CD14-positive monocyte (primary cell): ENCODE results near the gene FXYD5. TPM values are rescaled to one million over a fixed set of nuclear protein-coding genes. Genes with fewer than 3 reads are reported as not detected.

Source experiments
- DNase-seq, 3 donors: peaks; one replicate each; pipeline ENCODE4 v3.0.0-alpha.2; 2011 to 2022
- H2AFZ ChIP-seq: 2 replicates; pipeline ENCODE4 v1.6.0; 2012; ENCODE audit warnings: mild to moderate bottlenecking, low read depth, low read length, inconsistent platforms; ENCODE audit not compliant: insufficient read depth, poor library complexity, severe bottlenecking
- H3K27ac ChIP-seq, 2 donors: 1 replicate in 1 of 2; 2 replicates in 1 of 2; pipeline ENCODE4 v1.5.1; 2012 to 2013; ENCODE audit warnings: low read length in 2 of 2, control low read depth in 1 of 2, inconsistent platforms in 1 of 2, low read depth in 1 of 2, mild to moderate bottlenecking in 1 of 2
- H3K27me3 ChIP-seq, 2 donors: one replicate each; pipeline versions ENCODE4 v1.6.0 to v1.6.1; 2011 to 2013; ENCODE audit warnings: low read length in 2 of 2; ENCODE audit not compliant: control insufficient read depth in 2 of 2, insufficient read depth in 2 of 2
- H3K36me3 ChIP-seq, 2 donors: replicated peaks in 1 of 2; 1 replicate in 1 of 2; 2 replicates in 1 of 2; pipeline versions ENCODE4 v1.5.1 to v1.6.1; 2012 to 2013; ENCODE audit warnings: low read length in 2 of 2, control low read depth in 1 of 2, inconsistent platforms in 1 of 2, mild to moderate bottlenecking in 1 of 2; ENCODE audit not compliant: insufficient read depth in 2 of 2, control insufficient read depth in 1 of 2
- H3K4me1 ChIP-seq, 2 donors: 1 replicate in 1 of 2; 2 replicates in 1 of 2; pipeline versions ENCODE4 v1.5.1 to v1.6.1; 2012 to 2013; ENCODE audit warnings: low read length in 2 of 2, control low read depth in 1 of 2, inconsistent platforms in 1 of 2, mild to moderate bottlenecking in 1 of 2, moderate library complexity in 1 of 2; ENCODE audit not compliant: insufficient read depth in 2 of 2, control insufficient read depth in 1 of 2
- H3K4me2 ChIP-seq: replicated peaks from 2 replicates; pipeline ENCODE3; 2012; ENCODE audit warnings: low read length, moderate library complexity, mild to moderate bottlenecking; ENCODE audit not compliant: poor library complexity, severe bottlenecking; ENCODE audit errors: extremely low read depth
- H3K4me3 ChIP-seq, 3 experiments: fragments of 200-600 bp in 1 of 3; sonication (generic) in 1 of 3; replicated peaks in 1 of 3; 1 replicate in 2 of 3; 2 replicates in 1 of 3; pipeline ENCODE4 v1.5.1; 2011 to 2013; ENCODE audit warnings: low read length in 3 of 3, mild to moderate bottlenecking in 3 of 3, control low read depth in 2 of 3, low read depth in 2 of 3, inconsistent platforms in 1 of 3, moderate library complexity in 1 of 3
- H3K79me2 ChIP-seq: 2 replicates; pipeline ENCODE4 v1.6.0; 2012; ENCODE audit warnings: mild to moderate bottlenecking, control low read depth, inconsistent platforms, low read length, moderate library complexity; ENCODE audit not compliant: insufficient read depth
- H3K9ac ChIP-seq: 2 replicates; pipeline ENCODE4 v1.6.0; 2017; ENCODE audit warnings: low read length, mild to moderate bottlenecking; ENCODE audit not compliant: insufficient read depth, poor library complexity, severe bottlenecking
- H3K9me3 ChIP-seq, 2 donors: replicated peaks in 1 of 2; 1 replicate in 1 of 2; 2 replicates in 1 of 2; pipeline versions ENCODE4 v1.5.1 to v1.6.1; 2012 to 2013; ENCODE audit warnings: low read length in 2 of 2, control low read depth in 1 of 2; ENCODE audit not compliant: control insufficient read depth in 1 of 2, insufficient read depth in 1 of 2
- H4K20me1 ChIP-seq: 2 replicates; pipeline ENCODE4 v1.6.0; 2012; ENCODE audit warnings: mild to moderate bottlenecking, low read length, control low read depth, moderate library complexity; ENCODE audit not compliant: insufficient read depth
- H3K27ac Mint-ChIP-seq, 7 donors: one replicate each; pipeline ENCODE4 v1.8.0; 2020; ENCODE audit warnings: mild to moderate bottlenecking in 7 of 7, mixed read lengths in 7 of 7, moderate library complexity in 6 of 7, inconsistent platforms in 2 of 7
- H3K27me3 Mint-ChIP-seq, 3 donors: one replicate each; pipeline ENCODE4 v1.8.0; 2021 to 2022; ENCODE audit warnings: low read depth in 3 of 3, mild to moderate bottlenecking in 3 of 3, mixed read lengths in 3 of 3, moderate library complexity in 3 of 3, inconsistent platforms in 1 of 3
- H3K36me3 Mint-ChIP-seq, 2 donors: one replicate each; pipeline ENCODE4 v1.8.0; 2020; ENCODE audit warnings: mixed read lengths in 2 of 2, inconsistent platforms in 1 of 2, mild to moderate bottlenecking in 1 of 2
- H3K4me1 Mint-ChIP-seq: one replicate; pipeline ENCODE4 v1.8.0; 2020; ENCODE audit warnings: mild to moderate bottlenecking, mixed read lengths
- H3K4me3 Mint-ChIP-seq, 2 donors: one replicate each; pipeline ENCODE4 v1.8.0; 2020; ENCODE audit warnings: mild to moderate bottlenecking in 2 of 2, mixed read lengths in 2 of 2, moderate library complexity in 1 of 2
- H3K9me3 Mint-ChIP-seq, 7 donors: one replicate each; pipeline ENCODE4 v1.8.0; 2020 to 2022; ENCODE audit warnings: mixed read lengths in 7 of 7, mild to moderate bottlenecking in 6 of 7, moderate library complexity in 6 of 7, inconsistent platforms in 2 of 7
- WGBS: methylation state at CpG from one replicate; pipeline ENCODE4 v1.1.5; 2013; ENCODE audit warnings: missing lambda C conversion rate; ENCODE audit not compliant: insufficient coverage; 5-methylcytosine and 5-hydroxymethylcytosine counted together
- intact Hi-C, 2 donors: fragments of 100-400 bp; cut with micrococcal nuclease; formaldehyde crosslinking; loops; one replicate each; pipeline versions ENCODE4 v1.15.0 to v1.15.1; 2023
- polyA plus RNA-seq, 3 donors: library from polyadenylated mRNA; depleted of rRNA in 1 of 3; unstranded in 2 of 3; stranded (reverse) in 1 of 3; fragments of 300-500 nt in 2 of 3; fragments of >200 nt in 1 of 3; fragmentation: Illumina TruSeq in 2 of 3; gene quantifications; 1 replicate in 2 of 3; 2 replicates in 1 of 3; pipeline ENCODE4 v1.2.3, GENCODE V29; 2012 to 2021
- small RNA-seq: library from RNA; depleted of rRNA; stranded (forward); fragments of <200 nt; gene quantifications from one replicate; pipeline ENCODE3, GENCODE V24; 2012; ENCODE audit warnings: low read depth; ENCODE audit not compliant: insufficient read length
- TF ChIP-seq, protein P1 (sequence below): fragments of 200-600 bp; IDR thresholded peaks from one replicate; pipeline ENCODE4 v1.8.0; 2022; ENCODE audit warnings: antibody characterized with exemption, mild to moderate bottlenecking

FXYD5 gene
- polyA plus RNA-seq, 3 donors, result 204 to 673 (median 312) TPM

DNA sequence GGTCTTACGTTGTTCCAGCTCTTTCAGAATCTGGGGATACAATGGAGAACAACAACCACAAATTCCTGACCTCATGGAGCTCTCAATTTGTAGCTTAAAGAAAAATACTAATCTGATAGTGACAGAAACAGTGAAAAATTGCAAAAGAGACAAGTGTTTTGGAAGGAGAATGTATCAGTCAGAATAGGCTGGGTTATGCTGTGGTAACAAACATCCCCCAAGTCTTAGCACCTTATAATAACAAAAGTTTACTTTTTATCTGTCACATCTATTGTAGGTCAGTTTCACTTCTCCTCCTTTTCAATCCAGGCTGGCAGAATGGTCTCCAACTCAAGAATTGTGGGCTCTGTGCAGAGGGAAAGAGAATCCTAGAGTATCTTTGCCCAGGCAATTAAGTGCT lies 64.5 kb downstream of the FXYD5 start:
- whole genome bisulfite sequencing, result 100% methylated on average over 1 of the region's 1 CpG
- Mint-ChIP-seq H3K27ac (no peak overlapping the region), H3K4me1 (peaks cover 46% of the 10 kb centered on the region), H3K36me3 (peaks cover 2 to 14% of the 10 kb centered on the region in 2 donors), H3K4me3 (no peak overlapping the region), H3K27me3 (peaks cover 0 to 11% (median 0%) of the 10 kb centered on the region in 3 donors), H3K9me3 (peaks cover 3 to 27% (median 17%) of the 10 kb centered on the region in 7 donors)
- Histone ChIP-seq H3K27ac (no peak overlapping the region), H4K20me1 (no peaks in the 10 kb centered on the region), H2AFZ (no peak overlapping the region), H3K4me3 (no peak overlapping the region), H3K9ac (no peak overlapping the region), H3K4me1 (peaks cover 48 to 55% of the 10 kb centered on the region in 2 donors), H3K79me2 (no peaks in the 10 kb centered on the region), H3K4me2 (no peak overlapping the region), H3K36me3 (no peaks in the 10 kb centered on the region), H3K9me3 (peaks cover 4 to 5% of the 10 kb centered on the region in 2 donors), H3K27me3 (no peaks in the 10 kb centered on the region)
- no peak for DNase-seq
- TF ChIP-seq, protein P1, sequence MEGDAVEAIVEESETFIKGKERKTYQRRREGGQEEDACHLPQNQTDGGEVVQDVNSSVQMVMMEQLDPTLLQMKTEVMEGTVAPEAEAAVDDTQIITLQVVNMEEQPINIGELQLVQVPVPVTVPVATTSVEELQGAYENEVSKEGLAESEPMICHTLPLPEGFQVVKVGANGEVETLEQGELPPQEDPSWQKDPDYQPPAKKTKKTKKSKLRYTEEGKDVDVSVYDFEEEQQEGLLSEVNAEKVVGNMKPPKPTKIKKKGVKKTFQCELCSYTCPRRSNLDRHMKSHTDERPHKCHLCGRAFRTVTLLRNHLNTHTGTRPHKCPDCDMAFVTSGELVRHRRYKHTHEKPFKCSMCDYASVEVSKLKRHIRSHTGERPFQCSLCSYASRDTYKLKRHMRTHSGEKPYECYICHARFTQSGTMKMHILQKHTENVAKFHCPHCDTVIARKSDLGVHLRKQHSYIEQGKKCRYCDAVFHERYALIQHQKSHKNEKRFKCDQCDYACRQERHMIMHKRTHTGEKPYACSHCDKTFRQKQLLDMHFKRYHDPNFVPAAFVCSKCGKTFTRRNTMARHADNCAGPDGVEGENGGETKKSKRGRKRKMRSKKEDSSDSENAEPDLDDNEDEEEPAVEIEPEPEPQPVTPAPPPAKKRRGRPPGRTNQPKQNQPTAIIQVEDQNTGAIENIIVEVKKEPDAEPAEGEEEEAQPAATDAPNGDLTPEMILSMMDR, result no peak
- intact Hi-C loops, result loop anchor here (10.0 kb wide), 2 partner anchors 226 to 246 kb away; partner anchors contain the start of gene FFAR2 (in 1 of the 2)

Small RNA genes within 50 kb of the gene (small RNA-seq; reads per million reads assigned to genes)
- not detected for gene AC020907.2

Other genes starting within 250 kb of the FXYD5 start
- 1 to 10 TPM in 1 of 3 donors, under 1 TPM in 2; 0.13 to 1.7 (median 0.29) TPM for gene ZNF30, start 227.8 kb upstream of the FXYD5 start, polyA plus RNA-seq
- gene ZNF792, start 190.5 kb upstream of the FXYD5 start, polyA plus RNA-seq, result 1 to 10 TPM; 1.3 to 3.3 (median 1.7) TPM
- gene GRAMD1A, start 154.4 kb upstream of the FXYD5 start, polyA plus RNA-seq, result 10 to 100 TPM in 2 of 3 donors, 1 to 10 TPM in 1; 9.3 to 73.9 (median 15.1) TPM
- under 1 TPM in 2 of 3 donors, not detected in 1; 0.08 to 0.68 TPM for gene SCN1B, start 124.3 kb upstream of the FXYD5 start, polyA plus RNA-seq
- gene HPN, start 113.0 kb upstream of the FXYD5 start, polyA plus RNA-seq, result under 1 TPM in 1 of 3 donors, not detected in 2; 0.05 TPM
- gene FXYD3, start 38.9 kb upstream of the FXYD5 start, polyA plus RNA-seq, result not detected
- gene LGI4, start 19.7 kb upstream of the FXYD5 start, polyA plus RNA-seq, result 1 to 10 TPM in 1 of 3 donors, not detected in 2; 1.1 TPM
- under 1 TPM in 2 of 3 donors, not detected in 1; 0.25 to 0.74 TPM for gene FXYD1, start 15.9 kb upstream of the FXYD5 start, polyA plus RNA-seq
- gene FXYD7, start 11.5 kb upstream of the FXYD5 start, polyA plus RNA-seq, result under 1 TPM in 1 of 3 donors, not detected in 2; 0.16 TPM
- gene FAM187B, start 74.0 kb downstream of the FXYD5 start, polyA plus RNA-seq, result not detected
- under 1 TPM in 2 of 3 donors, not detected in 1; 0.08 to 0.17 TPM for gene LSR, start 94.3 kb downstream of the FXYD5 start, polyA plus RNA-seq
- 100 to 1,000 TPM in 1 of 3 donors, 1 to 10 TPM in 2; 2.7 to 248 (median 5.0) TPM for gene USF2, start 114.2 kb downstream of the FXYD5 start, polyA plus RNA-seq
- under 1 TPM in 1 of 3 donors, not detected in 2; 0.25 TPM for gene HAMP, start 127.8 kb downstream of the FXYD5 start, polyA plus RNA-seq
- gene MAG, start 137.4 kb downstream of the FXYD5 start, polyA plus RNA-seq, result not detected
- 1 to 10 TPM in 1 of 3 donors, under 1 TPM in 2; 0.24 to 4.8 (median 0.88) TPM for gene CD22, start 174.5 kb downstream of the FXYD5 start, polyA plus RNA-seq
- under 1 TPM in 1 of 3 donors, not detected in 2; 0.04 TPM for gene FFAR1, start 193.2 kb downstream of the FXYD5 start, polyA plus RNA-seq
- gene FFAR3, start 203.7 kb downstream of the FXYD5 start, polyA plus RNA-seq, result 10 to 100 TPM in 1 of 3 donors, 1 to 10 TPM in 2; 1.2 to 17.9 (median 1.2) TPM
- gene GPR42, start 216.3 kb downstream of the FXYD5 start, polyA plus RNA-seq, result 1 to 10 TPM in 1 of 3 donors, under 1 TPM in 1, not detected in 1; 0.17 to 2.9 TPM